ENCODE measurements around the gene BNIP3. TPM values are rescaled to one million over a fixed set of nuclear protein-coding genes. Genes with fewer than 3 reads are reported as not detected.
A peak's percentile ranks its signal among the peaks of the same experiment; 100 is the strongest.

The BNIP3 gene
- total RNA-seq, 1 experiment from 2014 or later: 113 TPM

DNA sequence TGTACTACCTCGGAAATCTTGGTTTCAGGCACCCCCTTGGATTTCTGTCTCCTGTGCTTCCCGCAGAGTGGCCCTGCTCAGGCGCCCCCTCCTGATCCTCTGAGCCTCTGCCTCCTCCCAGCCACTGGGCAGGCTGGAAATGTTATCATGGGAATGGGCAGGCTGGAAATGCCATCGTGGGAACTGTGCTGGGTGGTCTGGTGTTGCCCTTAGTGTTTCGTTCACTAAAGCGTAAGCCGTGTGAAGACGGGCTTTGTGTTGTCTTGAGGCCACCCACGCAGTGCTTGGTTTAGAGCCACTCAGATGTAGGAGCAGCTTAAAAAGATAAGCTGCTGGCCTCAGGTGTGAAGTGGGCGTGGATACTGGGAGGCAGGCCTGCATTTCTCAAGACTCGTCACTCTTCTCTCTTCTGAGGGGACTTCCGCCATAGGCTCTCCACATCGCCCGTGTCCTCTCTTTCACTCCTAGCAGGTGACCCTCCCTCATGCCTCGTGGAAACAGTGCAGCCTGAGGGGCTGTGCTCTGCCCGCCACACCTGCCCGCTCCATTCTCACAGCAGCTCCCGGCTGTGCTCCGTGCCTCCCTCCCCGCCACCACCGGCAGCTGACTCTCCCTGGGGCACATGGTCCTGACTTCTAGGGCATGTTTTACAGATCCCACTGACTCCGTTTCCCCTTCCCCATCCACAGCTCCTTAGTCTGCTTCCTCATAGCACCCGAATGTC, 52.4 kb downstream of the BNIP3 start:
- Mint-ChIP-seq H3K9me3 (peaks cover 9% of the 10 kb centered on the region), H3K4me1 (peaks cover 70% of the 10 kb centered on the region), H3K4me3 (no peak overlapping the region; the same call in 1 of the 2 replicates), H3K36me3 (peaks cover 23% of the 10 kb centered on the region), H3K27ac (peak overlapping the region; percentile 79; the same call in 1 of the 2 replicates), H3K27me3 (ENCODE audit: low read depth) (no peaks in the 10 kb centered on the region)
- POLR2A ChIA-PET: no interaction called here
- TF ChIP-seq NFATC4 (CRISPR knock-in tag; IDR thresholded peaks at IDR 0.05) (no peak), CREM (CRISPR knock-in tag; IDR thresholded peaks at IDR 0.05) (no peak), NFE2L1 (CRISPR knock-in tag; IDR thresholded peaks at IDR 0.05) (0 out of 2 replicates have a peak, but pooled peaks have one; percentile 12), GABPB1 (CRISPR knock-in tag; IDR thresholded peaks at IDR 0.05) (no peak), HMGA2 (CRISPR knock-in tag; IDR thresholded peaks at IDR 0.05) (no peak), FOXJ3 (CRISPR knock-in tag; IDR thresholded peaks at IDR 0.05; ENCODE audit: borderline replicate concordance) (no peak), FOXP1 (CRISPR knock-in tag; IDR thresholded peaks at IDR 0.05; ENCODE audit: borderline replicate concordance) (0 out of 2 replicates have a peak, but pooled peaks have one; percentile 27), RORB (CRISPR knock-in tag; IDR thresholded peaks at IDR 0.05) (no peak), SMAD4 (CRISPR knock-in tag; IDR thresholded peaks at IDR 0.05) (no peak), ZNF317 (CRISPR knock-in tag; IDR thresholded peaks at IDR 0.05; ENCODE audit: borderline replicate concordance, low read depth) (no peak), NR1H2 (CRISPR knock-in tag; IDR thresholded peaks at IDR 0.05) (no peak), ZNF219 (CRISPR knock-in tag; IDR thresholded peaks at IDR 0.05; ENCODE audit: borderline replicate concordance) (no peak), GRHL2 (CRISPR knock-in tag; IDR thresholded peaks at IDR 0.05; ENCODE audit: insufficient replicate concordance, severe bottlenecking) (no peak)
- TF ChIP-seq, protein P1, sequence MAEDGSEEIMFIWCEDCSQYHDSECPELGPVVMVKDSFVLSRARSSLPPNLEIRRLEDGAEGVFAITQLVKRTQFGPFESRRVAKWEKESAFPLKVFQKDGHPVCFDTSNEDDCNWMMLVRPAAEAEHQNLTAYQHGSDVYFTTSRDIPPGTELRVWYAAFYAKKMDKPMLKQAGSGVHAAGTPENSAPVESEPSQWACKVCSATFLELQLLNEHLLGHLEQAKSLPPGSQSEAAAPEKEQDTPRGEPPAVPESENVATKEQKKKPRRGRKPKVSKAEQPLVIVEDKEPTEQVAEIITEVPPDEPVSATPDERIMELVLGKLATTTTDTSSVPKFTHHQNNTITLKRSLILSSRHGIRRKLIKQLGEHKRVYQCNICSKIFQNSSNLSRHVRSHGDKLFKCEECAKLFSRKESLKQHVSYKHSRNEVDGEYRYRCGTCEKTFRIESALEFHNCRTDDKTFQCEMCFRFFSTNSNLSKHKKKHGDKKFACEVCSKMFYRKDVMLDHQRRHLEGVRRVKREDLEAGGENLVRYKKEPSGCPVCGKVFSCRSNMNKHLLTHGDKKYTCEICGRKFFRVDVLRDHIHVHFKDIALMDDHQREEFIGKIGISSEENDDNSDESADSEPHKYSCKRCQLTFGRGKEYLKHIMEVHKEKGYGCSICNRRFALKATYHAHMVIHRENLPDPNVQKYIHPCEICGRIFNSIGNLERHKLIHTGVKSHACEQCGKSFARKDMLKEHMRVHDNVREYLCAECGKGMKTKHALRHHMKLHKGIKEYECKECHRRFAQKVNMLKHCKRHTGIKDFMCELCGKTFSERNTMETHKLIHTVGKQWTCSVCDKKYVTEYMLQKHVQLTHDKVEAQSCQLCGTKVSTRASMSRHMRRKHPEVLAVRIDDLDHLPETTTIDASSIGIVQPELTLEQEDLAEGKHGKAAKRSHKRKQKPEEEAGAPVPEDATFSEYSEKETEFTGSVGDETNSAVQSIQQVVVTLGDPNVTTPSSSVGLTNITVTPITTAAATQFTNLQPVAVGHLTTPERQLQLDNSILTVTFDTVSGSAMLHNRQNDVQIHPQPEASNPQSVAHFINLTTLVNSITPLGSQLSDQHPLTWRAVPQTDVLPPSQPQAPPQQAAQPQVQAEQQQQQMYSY (CRISPR knock-in tag; IDR thresholded peaks at IDR 0.05): no peak
- TF ChIP-seq, protein P2, sequence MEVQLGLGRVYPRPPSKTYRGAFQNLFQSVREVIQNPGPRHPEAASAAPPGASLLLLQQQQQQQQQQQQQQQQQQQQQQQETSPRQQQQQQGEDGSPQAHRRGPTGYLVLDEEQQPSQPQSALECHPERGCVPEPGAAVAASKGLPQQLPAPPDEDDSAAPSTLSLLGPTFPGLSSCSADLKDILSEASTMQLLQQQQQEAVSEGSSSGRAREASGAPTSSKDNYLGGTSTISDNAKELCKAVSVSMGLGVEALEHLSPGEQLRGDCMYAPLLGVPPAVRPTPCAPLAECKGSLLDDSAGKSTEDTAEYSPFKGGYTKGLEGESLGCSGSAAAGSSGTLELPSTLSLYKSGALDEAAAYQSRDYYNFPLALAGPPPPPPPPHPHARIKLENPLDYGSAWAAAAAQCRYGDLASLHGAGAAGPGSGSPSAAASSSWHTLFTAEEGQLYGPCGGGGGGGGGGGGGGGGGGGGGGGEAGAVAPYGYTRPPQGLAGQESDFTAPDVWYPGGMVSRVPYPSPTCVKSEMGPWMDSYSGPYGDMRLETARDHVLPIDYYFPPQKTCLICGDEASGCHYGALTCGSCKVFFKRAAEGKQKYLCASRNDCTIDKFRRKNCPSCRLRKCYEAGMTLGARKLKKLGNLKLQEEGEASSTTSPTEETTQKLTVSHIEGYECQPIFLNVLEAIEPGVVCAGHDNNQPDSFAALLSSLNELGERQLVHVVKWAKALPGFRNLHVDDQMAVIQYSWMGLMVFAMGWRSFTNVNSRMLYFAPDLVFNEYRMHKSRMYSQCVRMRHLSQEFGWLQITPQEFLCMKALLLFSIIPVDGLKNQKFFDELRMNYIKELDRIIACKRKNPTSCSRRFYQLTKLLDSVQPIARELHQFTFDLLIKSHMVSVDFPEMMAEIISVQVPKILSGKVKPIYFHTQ (CRISPR knock-in tag; IDR thresholded peaks at IDR 0.05): no peak
- TF ChIP-seq, protein P3, sequence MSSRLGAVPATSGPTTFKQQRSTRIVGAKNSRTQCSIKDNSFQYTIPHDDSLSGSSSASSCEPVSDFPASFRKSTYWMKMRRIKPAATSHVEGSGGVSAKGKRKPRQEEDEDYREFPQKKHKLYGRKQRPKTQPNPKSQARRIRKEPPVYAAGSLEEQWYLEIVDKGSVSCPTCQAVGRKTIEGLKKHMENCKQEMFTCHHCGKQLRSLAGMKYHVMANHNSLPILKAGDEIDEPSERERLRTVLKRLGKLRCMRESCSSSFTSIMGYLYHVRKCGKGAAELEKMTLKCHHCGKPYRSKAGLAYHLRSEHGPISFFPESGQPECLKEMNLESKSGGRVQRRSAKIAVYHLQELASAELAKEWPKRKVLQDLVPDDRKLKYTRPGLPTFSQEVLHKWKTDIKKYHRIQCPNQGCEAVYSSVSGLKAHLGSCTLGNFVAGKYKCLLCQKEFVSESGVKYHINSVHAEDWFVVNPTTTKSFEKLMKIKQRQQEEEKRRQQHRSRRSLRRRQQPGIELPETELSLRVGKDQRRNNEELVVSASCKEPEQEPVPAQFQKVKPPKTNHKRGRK (CRISPR knock-in tag; IDR thresholded peaks at IDR 0.05; ENCODE audit: borderline replicate concordance): no peak
- TF ChIP-seq, protein P4, sequence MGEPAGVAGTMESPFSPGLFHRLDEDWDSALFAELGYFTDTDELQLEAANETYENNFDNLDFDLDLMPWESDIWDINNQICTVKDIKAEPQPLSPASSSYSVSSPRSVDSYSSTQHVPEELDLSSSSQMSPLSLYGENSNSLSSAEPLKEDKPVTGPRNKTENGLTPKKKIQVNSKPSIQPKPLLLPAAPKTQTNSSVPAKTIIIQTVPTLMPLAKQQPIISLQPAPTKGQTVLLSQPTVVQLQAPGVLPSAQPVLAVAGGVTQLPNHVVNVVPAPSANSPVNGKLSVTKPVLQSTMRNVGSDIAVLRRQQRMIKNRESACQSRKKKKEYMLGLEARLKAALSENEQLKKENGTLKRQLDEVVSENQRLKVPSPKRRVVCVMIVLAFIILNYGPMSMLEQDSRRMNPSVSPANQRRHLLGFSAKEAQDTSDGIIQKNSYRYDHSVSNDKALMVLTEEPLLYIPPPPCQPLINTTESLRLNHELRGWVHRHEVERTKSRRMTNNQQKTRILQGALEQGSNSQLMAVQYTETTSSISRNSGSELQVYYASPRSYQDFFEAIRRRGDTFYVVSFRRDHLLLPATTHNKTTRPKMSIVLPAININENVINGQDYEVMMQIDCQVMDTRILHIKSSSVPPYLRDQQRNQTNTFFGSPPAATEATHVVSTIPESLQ (CRISPR knock-in tag; IDR thresholded peaks at IDR 0.05): no peak
- DNase-seq (ENCODE audit: low spot score): peak; percentile 31
- CTCF ChIA-PET: interaction anchor here (0.7 to 1.0 kb wide), 2 partner anchors 37 to 44 kb away, joined by 3 read pairs; no protein-coding TSS in a partner anchor
- ATAC-seq: peak; percentile 60

All from WTC11 (cell line).